A673 (cell line): Measurements from ENCODE around the gene METTL26. TPM values are rescaled to one million over a fixed set of nuclear protein-coding genes. Genes with fewer than 3 reads are reported as not detected.

Experiments
- Bru-seq: library from RNA; stranded (reverse); fragments of 400-500 nt; gene quantifications from one replicate; lab custom pipeline; 2021; lab: Mats Ljungman, UMichigan
- BruChase-seq, 2 experiments: library from RNA; stranded (reverse); fragments of 400-500 nt; gene quantifications; one replicate each; lab custom pipeline; 2021; lab: Mats Ljungman, UMichigan
- BruUV-seq: library from RNA; stranded (reverse); fragments of 400-500 nt; replicated peaks from 2 replicates; lab custom pipeline; 2021; lab: Mats Ljungman, UMichigan
- CTCF ChIA-PET: fragments of 300-600 bp; sonication (Branson Sonifier 250); formaldehyde crosslinking; loops from one replicate; lab custom pipeline; 2022; ENCODE audit warnings: antibody characterized with exemption; lab: Charles Lee
- POLR2A ChIA-PET: fragments of 300-600 bp; sonication (Branson Sonifier 250); formaldehyde crosslinking; loops from one replicate; lab custom pipeline; 2022; ENCODE audit warnings: antibody characterized with exemption; ENCODE audit not compliant: low non-redundant PET; lab: Charles Lee
- DNase-seq: peaks from one replicate; pipeline ENCODE4 v3.0.0-alpha.2; 2015; ENCODE audit warnings: low spot score
- H3K27ac ChIP-seq: fragments of 200-600 bp; sonication (generic); 2 replicates; pipeline ENCODE4 v1.5.1; 2016; ENCODE audit warnings: mixed run types, low read depth, mild to moderate bottlenecking, mixed read lengths, antibody characterized with exemption, low read length; ENCODE audit not compliant: poor library complexity, severe bottlenecking
- H3K27me3 ChIP-seq: fragments of 200-600 bp; sonication (generic); replicated peaks from 2 replicates; pipeline ENCODE4 v1.6.1; 2017; ENCODE audit warnings: mixed run types, low read depth, mild to moderate bottlenecking, mixed read lengths, antibody characterized with exemption, low read length; ENCODE audit not compliant: insufficient read depth, poor library complexity
- H3K36me3 ChIP-seq: fragments of 200-600 bp; sonication (generic); 2 replicates; pipeline ENCODE4 v1.6.1; 2016; ENCODE audit warnings: mixed run types, mild to moderate bottlenecking, mixed read lengths, antibody characterized with exemption, low read length; ENCODE audit not compliant: insufficient read depth, poor library complexity, severe bottlenecking
- H3K4me1 ChIP-seq: fragments of 200-600 bp; sonication (generic); 2 replicates; pipeline ENCODE4 v1.6.1; 2017; ENCODE audit warnings: mixed run types, mild to moderate bottlenecking, mixed read lengths, antibody characterized with exemption, low read length; ENCODE audit not compliant: insufficient read depth, poor library complexity, severe bottlenecking
- H3K4me3 ChIP-seq: fragments of 200-600 bp; sonication (generic); 2 replicates; pipeline ENCODE4 v1.5.1; 2016; ENCODE audit warnings: low read depth, mixed run types, mild to moderate bottlenecking, mixed read lengths, low read length; ENCODE audit not compliant: poor library complexity, severe bottlenecking
- H3K9me3 ChIP-seq: fragments of 200-600 bp; sonication (generic); 2 replicates; pipeline ENCODE4 v1.6.1; 2016; ENCODE audit warnings: mixed run types, low read depth, mild to moderate bottlenecking, mixed read lengths, antibody characterized with exemption, low read length; ENCODE audit not compliant: poor library complexity, severe bottlenecking
- EZH2 ChIP-seq: fragments of 200-600 bp; sonication (generic); IDR thresholded peaks from 2 replicates; pipeline ENCODE4 v1.6.1; 2017; ENCODE audit warnings: borderline replicate concordance, low read depth, mild to moderate bottlenecking, mixed read lengths, antibody characterized with exemption, low read length; ENCODE audit not compliant: poor library complexity, severe bottlenecking
- intact Hi-C: fragments of 100-400 bp; cut with micrococcal nuclease; formaldehyde crosslinking; loops from one replicate; pipeline ENCODE4 v1.10.0; 2022; ENCODE audit not compliant: unreplicated experiment
- long read RNA-seq: library from polyadenylated mRNA; stranded (forward); transcript quantifications from one replicate; pipeline ENCODE4 v2.0.0, GENCODE V29; 2022
- total RNA-seq: library from RNA; stranded (reverse); gene quantifications from 2 replicates; pipeline ENCODE4 v1.2.3, GENCODE V29; 2021
- TF ChIP-seq, protein P1 (sequence below): fragments of 300-800, 200-600 bp; sonication (generic); conservative IDR thresholded peaks from 2 replicates; pipeline ENCODE4 v1.5.1; 2017; ENCODE audit warnings: low read depth, mild to moderate bottlenecking, antibody characterized with exemption, low read length, moderate library complexity, mixed read lengths

Gene METTL26
- total RNA-seq (136 and 138 TPM in 2 replicates), Bru-seq, nascent RNA (percentile 61 among the genes with signal in this experiment), BruChase-seq, experiment 1, labeled RNA remaining after a 2-hour chase (percentile 62 among the genes with signal in this experiment), BruChase-seq, experiment 2, labeled RNA remaining after a 6-hour chase (percentile 72 among the genes with signal in this experiment)
- long read RNA-seq, transcript METTL26-206 (3 exons, 1,710 nt) = minor isoform, 17 of 159 reads
- long read RNA-seq, transcript METTL26-203 (4 exons, 604 nt) = minor isoform, 19 of 159 reads
- long read RNA-seq, transcript METTL26-201 (6 exons, 794 nt) = minor isoform, 22 of 159 reads
- long read RNA-seq, transcript METTL26-202 (3 exons, 544 nt) = major isoform, 23 of 159 reads
- long read RNA-seq, partial matches to known transcripts = 15 of 159 reads
- long read RNA-seq, other reads (novel, unspliced or antisense) = 32 of 159 reads

DNA sequence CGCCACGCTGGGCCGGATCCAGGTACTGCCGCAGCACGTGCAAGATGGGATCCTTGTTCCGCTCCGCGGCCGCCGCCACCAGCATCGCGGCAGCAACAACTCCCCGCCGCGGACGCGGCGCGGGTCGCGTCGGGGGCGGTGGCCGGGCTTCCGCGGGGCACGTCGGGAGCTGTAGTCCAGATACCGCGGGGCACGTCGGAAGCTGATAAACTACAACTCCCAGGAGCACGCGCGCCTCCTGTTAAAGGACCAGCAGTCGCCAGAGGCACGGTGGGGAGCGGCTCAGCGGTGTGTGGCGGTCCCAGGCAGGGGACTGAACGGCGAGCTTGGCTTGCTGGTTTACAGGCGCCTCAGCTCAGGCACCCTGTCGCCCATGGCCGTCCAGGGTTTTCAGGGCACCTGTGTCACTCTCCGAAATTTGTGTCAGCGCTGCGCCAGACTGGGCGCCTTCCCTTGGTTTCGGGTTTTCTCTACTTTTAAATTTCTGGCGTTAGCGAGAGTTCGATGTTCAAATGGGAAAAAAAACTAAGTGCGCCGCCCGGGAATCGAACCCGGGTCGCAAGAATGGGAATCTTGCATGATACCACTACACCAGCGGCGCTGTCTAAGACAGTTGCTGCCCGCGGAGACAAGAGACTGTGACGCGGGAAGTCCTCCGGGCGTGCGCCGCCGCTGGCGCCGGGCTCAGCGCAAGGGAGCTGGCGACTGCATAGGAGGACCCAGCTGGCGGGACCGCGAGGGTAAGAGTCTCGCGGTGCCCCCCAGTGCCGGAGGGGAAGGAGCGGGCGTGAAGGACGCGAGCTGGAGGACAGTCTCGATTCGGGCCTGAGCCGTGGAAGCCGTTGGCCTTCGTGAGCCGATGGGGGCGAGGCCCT lies at the start of gene METTL26:
Gene METTL26 (minus strand): TSS at position 100 of the 875 bp plus-strand sequence. CDS start 15 bp downstream, at position 85.
- Histone ChIP-seq H3K36me3 (no peaks in the 10 kb centered on the region), H3K4me3 (peak within 1 kb of the TSS; percentile 95), H3K4me1 (no peaks in the 10 kb centered on the region), H3K27me3 (no peaks in the 10 kb centered on the region), H3K27ac (peak within 1 kb of the TSS; percentile 94), H3K9me3 (no peaks in the 10 kb centered on the region)
- peak; percentile 98 for DNase-seq
- BruUV-seq = no TSS peak
- intact Hi-C loops = loop anchor here (5.0 kb wide), 1 partner anchor 49 kb away; no protein-coding TSS in a partner anchor
- TF ChIP-seq EZH2 = no peak
- TF ChIP-seq, protein P1, sequence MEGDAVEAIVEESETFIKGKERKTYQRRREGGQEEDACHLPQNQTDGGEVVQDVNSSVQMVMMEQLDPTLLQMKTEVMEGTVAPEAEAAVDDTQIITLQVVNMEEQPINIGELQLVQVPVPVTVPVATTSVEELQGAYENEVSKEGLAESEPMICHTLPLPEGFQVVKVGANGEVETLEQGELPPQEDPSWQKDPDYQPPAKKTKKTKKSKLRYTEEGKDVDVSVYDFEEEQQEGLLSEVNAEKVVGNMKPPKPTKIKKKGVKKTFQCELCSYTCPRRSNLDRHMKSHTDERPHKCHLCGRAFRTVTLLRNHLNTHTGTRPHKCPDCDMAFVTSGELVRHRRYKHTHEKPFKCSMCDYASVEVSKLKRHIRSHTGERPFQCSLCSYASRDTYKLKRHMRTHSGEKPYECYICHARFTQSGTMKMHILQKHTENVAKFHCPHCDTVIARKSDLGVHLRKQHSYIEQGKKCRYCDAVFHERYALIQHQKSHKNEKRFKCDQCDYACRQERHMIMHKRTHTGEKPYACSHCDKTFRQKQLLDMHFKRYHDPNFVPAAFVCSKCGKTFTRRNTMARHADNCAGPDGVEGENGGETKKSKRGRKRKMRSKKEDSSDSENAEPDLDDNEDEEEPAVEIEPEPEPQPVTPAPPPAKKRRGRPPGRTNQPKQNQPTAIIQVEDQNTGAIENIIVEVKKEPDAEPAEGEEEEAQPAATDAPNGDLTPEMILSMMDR = 0 out of 2 replicates have a peak, but pooled peaks have one; percentile 11
- ChIA-PET CTCF (interaction anchor here (0.6 kb wide), 2 partner anchors 23 to 234 kb away, joined by 4 to 10 read pairs; no protein-coding TSS in a partner anchor), POLR2A (no interaction called here)

DNA sequence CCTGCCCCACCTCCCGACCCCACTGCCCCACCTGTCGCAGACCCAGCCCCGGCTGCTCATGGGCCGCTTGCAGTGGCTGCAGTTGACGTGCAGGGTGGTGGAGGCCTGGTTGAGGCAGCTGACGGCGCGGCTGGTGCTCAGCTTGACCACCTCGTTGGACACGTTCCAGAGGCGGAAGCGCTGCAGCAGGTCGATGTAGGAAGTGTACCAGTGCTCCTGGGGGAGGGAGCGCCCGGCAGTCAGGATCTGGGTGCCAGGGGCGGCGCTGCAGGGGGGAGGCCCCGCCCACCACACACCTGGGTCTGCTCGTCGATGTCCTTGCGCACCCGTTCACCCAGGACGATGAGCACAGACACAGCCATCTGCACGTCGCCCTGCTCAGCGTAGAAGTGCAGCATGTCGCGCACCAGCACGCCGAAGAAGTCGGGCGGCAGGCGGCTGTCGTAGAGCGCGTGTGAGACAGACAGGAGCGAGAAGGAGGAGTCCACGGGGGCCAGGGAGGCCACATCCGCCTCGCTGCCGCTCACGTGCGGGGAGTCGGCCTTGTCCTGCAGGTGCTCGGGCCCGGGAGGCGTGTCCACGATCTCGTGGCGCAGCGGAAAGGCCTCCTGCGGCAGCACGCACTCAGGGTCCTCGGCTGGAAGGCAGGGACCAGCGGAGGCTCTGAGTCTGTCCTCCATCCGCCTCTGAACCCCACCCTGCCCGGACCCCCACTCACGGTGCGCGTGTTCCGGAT lies 49.0 kb upstream of the METTL26 start:
- no peak overlapping the region for H3K27ac ChIP-seq
- H3K4me3 ChIP-seq = no peak overlapping the region
- POLR2A ChIA-PET = no interaction called here
- H3K4me1 ChIP-seq = peaks cover 32% of the 10 kb centered on the region
- H3K9me3 ChIP-seq = no peaks in the 10 kb centered on the region
- peaks cover 27% of the 10 kb centered on the region for H3K36me3 ChIP-seq
- no peaks in the 10 kb centered on the region for H3K27me3 ChIP-seq
- CTCF ChIA-PET = no interaction called here
- DNase-seq = no peak
- BruUV-seq = no TSS peak
- intact Hi-C loops = loop anchor here (5.0 kb wide), 1 partner anchor 293 kb away; no protein-coding TSS in a partner anchor
- no peak for TF ChIP-seq EZH2
- TF ChIP-seq, protein P1 = no peak
